GM23338 (cell line): ENCODE data around the gene ACOT11.

Experiments
- EZH2 ChIP-seq: fragments of 200-600 bp; sonication (generic); IDR thresholded peaks from one replicate; pipeline ENCODE4 v1.8.0; 2017; ENCODE audit warnings: antibody characterized with exemption, mild to moderate bottlenecking, low read depth; ENCODE audit not compliant: unreplicated experiment
- EZH2phosphoT487 ChIP-seq: fragments of 200-600 bp; sonication (generic); IDR thresholded peaks from one replicate; pipeline ENCODE4 v1.8.1; 2018; ENCODE audit warnings: antibody characterized with exemption; ENCODE audit not compliant: unreplicated experiment
- TF ChIP-seq, protein P1 (sequence below), 2 experiments: fragments of 200-600 bp in 1 of 2; sonication (generic) in 1 of 2; conservative IDR thresholded peaks; 2 replicates each; pipeline versions ENCODE4 v1.5.1 to v1.6.1; 2016 to 2017; ENCODE audit warnings: antibody characterized with exemption in 2 of 2, low read depth in 2 of 2, mild to moderate bottlenecking in 2 of 2, moderate library complexity in 1 of 2
- TF ChIP-seq, protein P2 (sequence below): IDR thresholded peaks from one replicate; pipeline ENCODE4 v1.6.1; 2018; ENCODE audit warnings: antibody characterized with exemption; ENCODE audit not compliant: unreplicated experiment

DNA sequence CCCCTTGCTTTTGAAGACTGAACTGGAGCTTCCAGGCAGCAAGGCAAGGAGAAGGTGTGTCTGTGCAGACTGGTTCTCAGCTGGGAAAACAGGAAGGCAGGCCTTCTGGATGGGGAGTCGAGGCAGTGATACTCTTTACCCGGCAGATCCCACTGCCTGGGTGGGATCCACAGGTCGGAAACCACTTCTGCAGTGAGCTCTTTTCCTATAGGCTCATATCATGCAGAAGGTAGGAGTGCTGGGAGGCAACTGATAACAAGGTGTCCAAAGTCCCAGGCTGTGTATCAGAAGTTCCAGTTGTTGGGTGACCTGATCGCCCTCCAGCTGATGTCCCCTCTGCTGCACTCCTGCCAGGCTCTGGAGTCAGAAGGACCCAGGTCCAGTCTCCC lies 17.1 kb downstream of the ACOT11 start:
- TF ChIP-seq, protein P1, sequence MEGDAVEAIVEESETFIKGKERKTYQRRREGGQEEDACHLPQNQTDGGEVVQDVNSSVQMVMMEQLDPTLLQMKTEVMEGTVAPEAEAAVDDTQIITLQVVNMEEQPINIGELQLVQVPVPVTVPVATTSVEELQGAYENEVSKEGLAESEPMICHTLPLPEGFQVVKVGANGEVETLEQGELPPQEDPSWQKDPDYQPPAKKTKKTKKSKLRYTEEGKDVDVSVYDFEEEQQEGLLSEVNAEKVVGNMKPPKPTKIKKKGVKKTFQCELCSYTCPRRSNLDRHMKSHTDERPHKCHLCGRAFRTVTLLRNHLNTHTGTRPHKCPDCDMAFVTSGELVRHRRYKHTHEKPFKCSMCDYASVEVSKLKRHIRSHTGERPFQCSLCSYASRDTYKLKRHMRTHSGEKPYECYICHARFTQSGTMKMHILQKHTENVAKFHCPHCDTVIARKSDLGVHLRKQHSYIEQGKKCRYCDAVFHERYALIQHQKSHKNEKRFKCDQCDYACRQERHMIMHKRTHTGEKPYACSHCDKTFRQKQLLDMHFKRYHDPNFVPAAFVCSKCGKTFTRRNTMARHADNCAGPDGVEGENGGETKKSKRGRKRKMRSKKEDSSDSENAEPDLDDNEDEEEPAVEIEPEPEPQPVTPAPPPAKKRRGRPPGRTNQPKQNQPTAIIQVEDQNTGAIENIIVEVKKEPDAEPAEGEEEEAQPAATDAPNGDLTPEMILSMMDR (conservative IDR thresholded peaks at IDR 0.05; ENCODE audit: low read depth in 2 of 2) = no peak
- TF ChIP-seq, protein P2, sequence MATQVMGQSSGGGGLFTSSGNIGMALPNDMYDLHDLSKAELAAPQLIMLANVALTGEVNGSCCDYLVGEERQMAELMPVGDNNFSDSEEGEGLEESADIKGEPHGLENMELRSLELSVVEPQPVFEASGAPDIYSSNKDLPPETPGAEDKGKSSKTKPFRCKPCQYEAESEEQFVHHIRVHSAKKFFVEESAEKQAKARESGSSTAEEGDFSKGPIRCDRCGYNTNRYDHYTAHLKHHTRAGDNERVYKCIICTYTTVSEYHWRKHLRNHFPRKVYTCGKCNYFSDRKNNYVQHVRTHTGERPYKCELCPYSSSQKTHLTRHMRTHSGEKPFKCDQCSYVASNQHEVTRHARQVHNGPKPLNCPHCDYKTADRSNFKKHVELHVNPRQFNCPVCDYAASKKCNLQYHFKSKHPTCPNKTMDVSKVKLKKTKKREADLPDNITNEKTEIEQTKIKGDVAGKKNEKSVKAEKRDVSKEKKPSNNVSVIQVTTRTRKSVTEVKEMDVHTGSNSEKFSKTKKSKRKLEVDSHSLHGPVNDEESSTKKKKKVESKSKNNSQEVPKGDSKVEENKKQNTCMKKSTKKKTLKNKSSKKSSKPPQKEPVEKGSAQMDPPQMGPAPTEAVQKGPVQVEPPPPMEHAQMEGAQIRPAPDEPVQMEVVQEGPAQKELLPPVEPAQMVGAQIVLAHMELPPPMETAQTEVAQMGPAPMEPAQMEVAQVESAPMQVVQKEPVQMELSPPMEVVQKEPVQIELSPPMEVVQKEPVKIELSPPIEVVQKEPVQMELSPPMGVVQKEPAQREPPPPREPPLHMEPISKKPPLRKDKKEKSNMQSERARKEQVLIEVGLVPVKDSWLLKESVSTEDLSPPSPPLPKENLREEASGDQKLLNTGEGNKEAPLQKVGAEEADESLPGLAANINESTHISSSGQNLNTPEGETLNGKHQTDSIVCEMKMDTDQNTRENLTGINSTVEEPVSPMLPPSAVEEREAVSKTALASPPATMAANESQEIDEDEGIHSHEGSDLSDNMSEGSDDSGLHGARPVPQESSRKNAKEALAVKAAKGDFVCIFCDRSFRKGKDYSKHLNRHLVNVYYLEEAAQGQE = no peak
- TF ChIP-seq EZH2 = no peak
- no peak for TF ChIP-seq EZH2phosphoT487
